Stimulated activated effector memory CD8-positive, alpha-beta T cell treated with anti-CD3 and anti-CD28 coated beads, Interleukin-12 subunit alpha, Interleukin-12 subunit beta, amount 100 ng/mL, for 72 hours (primary cell): ENCODE results near the gene LOXHD1.
A peak's percentile ranks its signal among the peaks of the same experiment; 100 is the strongest.

ENCODE experiments used
- ATAC-seq: fragments of 150-1000 bp; cut with Tn5 transposase; 2 replicates; pipeline ENCODE4 v1.10.0; 2021
- DNase-seq, 2 donors: peaks; one replicate each; pipeline ENCODE4 v3.0.0; 2021 to 2022; ENCODE audit warnings: low spot score in 2 of 2
- H3K27ac Mint-ChIP-seq: one replicate; pipeline ENCODE4 v1.8.0; 2022; ENCODE audit warnings: mild to moderate bottlenecking, mixed read lengths
- H3K36me3 Mint-ChIP-seq: one replicate; pipeline ENCODE4 v1.8.0; 2022; ENCODE audit warnings: mild to moderate bottlenecking, mixed read lengths
- H3K4me1 Mint-ChIP-seq: one replicate; pipeline ENCODE4 v1.8.0; 2022; ENCODE audit warnings: mixed read lengths
- H3K4me3 Mint-ChIP-seq: one replicate; pipeline ENCODE4 v1.8.0; 2022; ENCODE audit warnings: mild to moderate bottlenecking, mixed read lengths
- H3K9me3 Mint-ChIP-seq: one replicate; pipeline ENCODE4 v1.8.0; 2022; ENCODE audit warnings: mixed read lengths

The LOXHD1 gene

DNA sequence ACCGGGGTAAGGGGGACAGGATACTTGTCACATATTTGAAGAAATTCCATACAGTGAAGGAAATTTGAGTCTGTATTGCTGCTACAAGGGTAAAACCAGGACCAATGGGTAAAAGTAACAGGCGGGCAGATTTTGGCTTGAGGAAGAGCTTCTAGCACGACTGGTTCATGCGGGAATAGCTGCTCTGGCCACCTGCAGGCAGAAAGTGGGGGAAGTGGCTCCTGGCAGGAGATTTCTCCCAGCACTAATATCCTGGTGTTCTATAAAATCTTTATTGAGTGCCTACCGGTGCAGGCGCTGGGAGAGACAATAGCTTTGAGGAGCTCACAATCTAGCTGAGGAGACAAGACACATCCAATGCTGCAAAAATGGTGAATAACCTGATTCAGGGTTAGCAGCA, 198.5 kb downstream of the LOXHD1 start:
- DNase-seq = no peak
- ATAC-seq = no peak
- Mint-ChIP-seq H3K36me3 (peaks cover 16% of the 10 kb centered on the region), H3K4me3 (no peak overlapping the region), H3K4me1 (no peaks in the 10 kb centered on the region), H3K9me3 (no peaks in the 10 kb centered on the region), H3K27ac (no peak overlapping the region)

DNA sequence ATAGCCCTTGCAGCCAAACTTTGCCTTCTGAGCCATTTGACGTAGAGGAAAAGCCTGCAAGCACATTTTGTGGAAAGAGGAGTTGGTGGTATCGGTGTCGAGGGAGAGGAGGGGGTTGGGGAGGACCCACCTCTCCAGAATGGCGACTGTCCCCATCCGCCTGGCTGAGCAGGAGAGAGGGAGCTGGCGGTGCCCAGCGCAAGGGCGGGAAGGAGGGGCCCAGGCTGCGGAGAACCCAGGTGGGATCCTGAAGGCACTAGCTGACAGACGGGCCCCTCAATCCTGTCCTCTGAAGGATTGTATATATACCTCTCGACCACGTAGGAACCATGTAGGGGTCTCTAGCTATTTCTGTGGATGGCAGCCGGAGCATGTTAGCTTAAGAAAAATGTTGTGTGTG, 200.3 kb downstream of the LOXHD1 start:
- DNase-seq (no peak), ATAC-seq (no peak)
- H3K27ac Mint-ChIP-seq = no peak overlapping the region
- no peaks in the 10 kb centered on the region for H3K4me1 Mint-ChIP-seq
- H3K4me3 Mint-ChIP-seq = no peak overlapping the region
- peaks cover 16% of the 10 kb centered on the region for H3K36me3 Mint-ChIP-seq
- no peaks in the 10 kb centered on the region for H3K9me3 Mint-ChIP-seq

DNA sequence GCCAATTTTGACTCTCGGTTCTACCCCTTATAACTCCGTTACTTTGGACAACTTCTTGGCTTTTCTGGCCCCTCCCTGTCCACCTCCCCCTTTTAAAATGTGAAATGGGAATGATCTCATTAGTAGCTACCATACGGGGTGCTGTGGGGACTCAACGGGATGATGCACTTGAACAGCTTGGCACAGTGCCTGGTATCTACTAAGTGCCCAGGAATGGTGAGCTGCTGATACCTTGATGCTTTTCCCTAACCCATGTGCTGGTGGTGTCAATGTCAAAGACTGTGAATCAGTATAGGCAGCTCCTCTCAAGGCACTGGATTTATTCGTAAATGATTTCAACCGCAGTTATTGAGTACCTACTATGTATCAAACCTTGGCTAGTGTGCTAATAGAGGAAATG, 204.2 kb downstream of the LOXHD1 start:
- Mint-ChIP-seq H3K36me3 (peaks cover 16% of the 10 kb centered on the region), H3K9me3 (no peaks in the 10 kb centered on the region), H3K27ac (no peak overlapping the region), H3K4me3 (no peak overlapping the region), H3K4me1 (peaks cover 6% of the 10 kb centered on the region)
- ATAC-seq (no peak), DNase-seq (no peak)

DNA sequence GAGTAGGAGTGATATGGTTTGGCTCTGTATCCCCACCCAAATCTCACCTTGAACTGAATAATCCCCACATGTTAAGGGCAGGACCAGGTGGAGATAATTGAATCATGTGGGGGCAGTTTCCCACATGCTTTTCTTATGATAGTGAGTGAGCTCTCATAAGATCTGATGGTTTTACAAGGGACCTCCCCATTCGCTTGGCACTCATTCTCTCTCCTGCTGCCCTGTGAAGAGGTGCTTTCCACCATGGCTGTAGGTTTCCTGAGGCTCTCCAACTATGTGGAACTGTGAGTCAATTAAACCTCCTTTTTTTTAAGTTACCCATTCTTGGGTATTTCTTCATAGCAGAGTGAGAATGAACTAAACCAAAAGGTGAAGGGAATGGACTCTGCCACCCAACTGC, 207.5 kb downstream of the LOXHD1 start:
- Mint-ChIP-seq H3K27ac (no peak overlapping the region), H3K4me3 (no peak overlapping the region), H3K36me3 (peaks cover 6% of the 10 kb centered on the region), H3K4me1 (peaks cover 10% of the 10 kb centered on the region), H3K9me3 (no peaks in the 10 kb centered on the region)
- ATAC-seq = no peak
- DNase-seq = no peak

DNA sequence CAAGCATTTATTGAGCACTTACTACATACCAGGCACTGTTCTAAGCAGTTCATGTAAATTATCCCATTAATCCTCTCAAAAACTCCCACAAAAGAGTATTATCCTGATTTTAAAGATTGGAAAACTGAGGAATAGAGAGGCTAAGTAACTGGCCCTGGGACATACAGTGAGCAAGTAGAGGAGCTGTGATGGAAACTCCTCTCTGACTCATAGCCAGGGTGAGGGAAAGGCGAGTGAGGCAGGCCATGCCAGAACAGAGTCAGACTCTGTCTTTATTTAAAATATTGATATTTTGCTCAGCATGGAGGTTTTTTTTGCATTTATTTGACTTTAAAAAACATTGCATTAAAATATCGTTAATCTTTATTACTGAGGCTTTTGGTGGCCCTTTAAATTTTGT, 208.0 kb downstream of the LOXHD1 start:
- Mint-ChIP-seq H3K4me1 (peaks cover 10% of the 10 kb centered on the region), H3K36me3 (peaks cover 6% of the 10 kb centered on the region), H3K27ac (no peak overlapping the region), H3K4me3 (no peak overlapping the region), H3K9me3 (no peaks in the 10 kb centered on the region)
- ATAC-seq = no peak
- no peak for DNase-seq

DNA sequence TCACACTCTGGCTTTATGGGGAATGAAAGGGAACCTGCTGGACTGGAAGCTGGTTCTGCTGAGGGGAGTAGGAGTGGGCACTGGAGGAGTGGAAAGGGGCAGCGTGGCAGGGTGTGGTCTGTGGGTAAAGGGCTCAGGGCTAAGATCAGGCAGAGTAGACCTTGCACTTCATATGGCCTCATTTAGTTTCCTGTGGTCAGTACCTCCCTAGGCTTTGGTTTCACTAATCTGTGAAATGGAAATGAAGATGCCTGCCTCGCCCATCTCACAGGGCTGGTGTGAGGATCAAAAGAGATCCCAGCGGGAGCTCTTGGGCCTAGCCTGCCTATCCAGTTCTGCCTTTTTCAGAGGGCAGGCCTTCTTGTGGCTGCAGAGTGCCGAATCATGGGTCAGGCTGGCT, 208.7 kb downstream of the LOXHD1 start:
- DNase-seq (no peak), ATAC-seq (no peak)
- H3K4me3 Mint-ChIP-seq = no peak overlapping the region
- peaks cover 6% of the 10 kb centered on the region for H3K36me3 Mint-ChIP-seq
- H3K27ac Mint-ChIP-seq = no peak overlapping the region
- peaks cover 10% of the 10 kb centered on the region for H3K4me1 Mint-ChIP-seq
- no peaks in the 10 kb centered on the region for H3K9me3 Mint-ChIP-seq

DNA sequence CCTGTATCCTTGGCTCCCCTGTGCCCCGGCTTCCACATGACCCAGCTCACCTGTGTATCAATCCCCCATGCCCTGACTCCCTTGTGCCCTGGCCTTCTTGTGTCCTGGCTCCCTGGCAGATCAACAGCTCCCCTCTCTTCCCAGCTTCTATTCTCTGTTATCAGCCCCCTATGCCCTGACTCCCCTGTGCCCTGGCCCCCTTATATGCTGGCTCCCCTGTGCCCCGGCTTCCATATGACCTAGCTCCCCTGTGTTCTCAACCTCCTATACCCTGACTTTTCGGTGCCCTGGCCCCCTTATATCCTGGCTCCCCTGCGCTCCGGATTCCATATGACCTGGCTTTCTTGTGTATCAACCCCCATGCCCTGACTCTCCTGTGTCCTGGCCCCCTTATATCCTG, 209.2 kb downstream of the LOXHD1 start:
- peaks cover 4% of the 10 kb centered on the region for H3K9me3 Mint-ChIP-seq
- H3K27ac Mint-ChIP-seq = no peak overlapping the region
- H3K36me3 Mint-ChIP-seq = peaks cover 6% of the 10 kb centered on the region
- DNase-seq = no peak
- peak; percentile 13 for ATAC-seq
- H3K4me1 Mint-ChIP-seq = peaks cover 10% of the 10 kb centered on the region
- H3K4me3 Mint-ChIP-seq = no peak overlapping the region

DNA sequence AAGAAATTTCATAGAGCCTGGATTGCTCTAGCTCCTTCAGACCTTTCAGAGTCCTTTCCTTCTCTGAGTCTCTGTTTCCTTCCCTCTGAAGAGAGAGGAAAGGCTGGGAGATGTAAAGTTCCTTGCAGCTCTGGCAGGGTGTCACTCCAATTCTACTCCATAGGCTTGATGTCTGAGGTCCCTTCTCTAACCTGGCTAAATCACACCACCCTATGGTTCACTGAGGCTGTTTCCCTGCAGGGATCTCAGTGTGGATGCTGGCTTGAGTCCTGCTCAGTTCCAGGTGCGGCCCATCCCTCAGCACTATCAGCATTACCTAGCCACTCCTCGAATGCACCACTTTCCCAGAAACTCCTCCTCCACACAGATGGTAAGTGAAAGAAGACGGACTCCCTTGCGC, 209.7 kb downstream of the LOXHD1 start:
- H3K4me3 Mint-ChIP-seq = no peak overlapping the region
- H3K36me3 Mint-ChIP-seq = peaks cover 6% of the 10 kb centered on the region
- DNase-seq (no peak), ATAC-seq (no peak)
- H3K9me3 Mint-ChIP-seq = peaks cover 4% of the 10 kb centered on the region
- H3K27ac Mint-ChIP-seq = no peak overlapping the region
- peaks cover 10% of the 10 kb centered on the region for H3K4me1 Mint-ChIP-seq

DNA sequence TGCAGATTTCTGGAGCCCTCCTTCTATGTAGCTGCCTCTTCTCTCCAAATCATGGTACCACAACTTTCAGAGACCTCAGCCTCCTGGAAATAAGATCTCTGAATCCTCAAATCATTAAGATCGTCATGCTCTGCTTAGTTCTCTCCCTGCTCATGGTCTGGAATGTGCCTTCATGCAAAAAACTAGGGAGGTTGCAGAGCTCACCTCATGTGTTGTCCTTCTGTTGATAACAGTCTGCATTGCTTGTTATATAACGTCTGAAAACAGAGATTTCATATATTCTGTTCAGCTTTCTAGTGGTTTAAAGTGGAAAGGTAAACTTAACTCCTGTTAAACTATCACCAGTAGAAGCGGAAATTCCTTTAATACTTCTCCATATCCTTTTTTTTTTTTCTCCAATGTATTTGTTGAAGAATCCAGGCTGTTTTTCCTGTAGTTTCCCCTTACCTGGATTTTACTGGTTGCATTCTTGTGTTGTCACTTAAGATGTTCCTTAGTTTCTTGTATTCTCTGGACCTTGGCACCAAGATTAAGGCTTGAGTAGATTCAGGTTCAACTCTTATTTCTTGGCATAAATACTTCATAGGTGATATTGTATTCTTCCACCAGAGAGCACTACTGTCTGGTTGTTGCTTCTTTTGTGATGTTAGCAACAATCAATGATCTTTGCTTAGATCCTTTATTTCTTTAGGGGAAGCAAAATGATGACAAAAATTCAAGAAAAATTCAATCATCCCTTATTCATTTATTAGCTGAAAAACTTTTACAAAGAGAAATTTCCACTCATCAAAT, 211.3 kb downstream of the LOXHD1 start:
- DNase-seq (no peak), ATAC-seq (no peak)
- peaks cover 4% of the 10 kb centered on the region for H3K9me3 Mint-ChIP-seq
- H3K4me3 Mint-ChIP-seq = no peak overlapping the region
- H3K4me1 Mint-ChIP-seq = peaks cover 10% of the 10 kb centered on the region
- no peak overlapping the region for H3K27ac Mint-ChIP-seq
- peaks cover 6% of the 10 kb centered on the region for H3K36me3 Mint-ChIP-seq

DNA sequence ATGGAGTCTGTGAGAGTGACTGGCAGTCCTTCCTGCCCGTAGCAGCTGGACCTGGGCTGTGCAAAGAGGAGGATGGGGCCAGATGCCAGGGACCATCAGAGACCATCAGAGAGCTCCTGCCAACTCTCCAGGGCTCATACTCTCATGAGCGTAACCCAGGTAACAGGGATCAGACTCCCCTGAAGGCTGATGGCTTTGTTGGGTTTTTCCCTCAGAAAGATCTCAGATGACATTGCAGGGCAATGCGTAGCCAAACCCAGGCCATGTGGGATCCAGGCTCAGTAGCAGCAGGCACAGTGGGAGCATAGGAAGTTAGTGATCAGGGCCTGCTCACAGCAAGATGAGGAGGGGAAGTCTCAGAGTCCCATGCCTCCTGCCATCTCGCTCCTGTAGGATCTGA, 218.0 kb downstream of the LOXHD1 start:
- H3K4me1 Mint-ChIP-seq = peaks cover 6% of the 10 kb centered on the region
- H3K27ac Mint-ChIP-seq = no peak overlapping the region
- no peak overlapping the region for H3K4me3 Mint-ChIP-seq
- peaks cover 4% of the 10 kb centered on the region for H3K9me3 Mint-ChIP-seq
- no peaks in the 10 kb centered on the region for H3K36me3 Mint-ChIP-seq
- ATAC-seq = peak; percentile 28
- DNase-seq = no peak

DNA sequence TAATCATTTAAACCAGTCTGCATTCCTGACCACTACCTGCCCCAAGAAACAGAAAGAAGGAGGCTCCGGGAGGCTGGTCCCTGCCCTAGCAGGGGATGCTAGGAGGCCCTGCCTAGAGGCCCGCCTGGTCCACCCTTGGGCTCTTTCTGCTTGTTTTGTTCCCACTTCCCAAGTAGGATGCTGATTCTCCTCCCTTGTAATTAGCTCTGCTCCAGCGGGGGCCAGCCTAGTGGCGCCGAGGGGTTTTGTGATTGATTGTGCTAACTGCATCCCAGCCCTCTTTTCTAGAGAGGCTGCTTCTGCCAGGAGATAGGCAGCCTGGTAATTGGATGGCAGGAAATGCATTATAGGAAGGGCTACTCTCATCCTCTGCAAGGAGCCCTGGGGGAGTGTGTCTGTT, 220.0 kb downstream of the LOXHD1 start:
- no peaks in the 10 kb centered on the region for H3K9me3 Mint-ChIP-seq
- H3K36me3 Mint-ChIP-seq = no peaks in the 10 kb centered on the region
- no peak overlapping the region for H3K4me3 Mint-ChIP-seq
- ATAC-seq (no peak), DNase-seq (no peak)
- no peak overlapping the region for H3K27ac Mint-ChIP-seq
- peaks cover 7% of the 10 kb centered on the region for H3K4me1 Mint-ChIP-seq

DNA sequence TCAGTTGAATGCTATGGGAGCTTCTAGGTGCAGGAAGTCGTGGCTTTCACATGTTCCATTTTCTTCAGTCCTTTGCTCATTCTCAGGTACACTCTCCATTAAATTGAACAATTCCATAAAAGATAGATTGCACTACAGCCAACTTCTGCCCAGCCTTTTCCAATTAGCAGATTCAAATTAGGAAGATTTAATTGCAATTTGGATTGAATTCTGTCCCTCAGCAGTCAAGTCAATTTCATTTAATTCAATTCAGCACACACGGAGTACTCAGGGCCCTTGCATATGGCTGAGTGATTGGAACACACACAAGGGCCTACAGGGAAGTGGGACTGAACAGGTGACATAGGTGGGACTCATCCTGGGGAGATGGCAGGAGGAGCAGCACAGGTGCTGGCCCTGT, 220.4 kb downstream of the LOXHD1 start:
- ATAC-seq (no peak), DNase-seq (no peak)
- no peak overlapping the region for H3K27ac Mint-ChIP-seq
- H3K4me1 Mint-ChIP-seq = peaks cover 11% of the 10 kb centered on the region
- no peaks in the 10 kb centered on the region for H3K9me3 Mint-ChIP-seq
- H3K4me3 Mint-ChIP-seq = no peak overlapping the region
- no peaks in the 10 kb centered on the region for H3K36me3 Mint-ChIP-seq

DNA sequence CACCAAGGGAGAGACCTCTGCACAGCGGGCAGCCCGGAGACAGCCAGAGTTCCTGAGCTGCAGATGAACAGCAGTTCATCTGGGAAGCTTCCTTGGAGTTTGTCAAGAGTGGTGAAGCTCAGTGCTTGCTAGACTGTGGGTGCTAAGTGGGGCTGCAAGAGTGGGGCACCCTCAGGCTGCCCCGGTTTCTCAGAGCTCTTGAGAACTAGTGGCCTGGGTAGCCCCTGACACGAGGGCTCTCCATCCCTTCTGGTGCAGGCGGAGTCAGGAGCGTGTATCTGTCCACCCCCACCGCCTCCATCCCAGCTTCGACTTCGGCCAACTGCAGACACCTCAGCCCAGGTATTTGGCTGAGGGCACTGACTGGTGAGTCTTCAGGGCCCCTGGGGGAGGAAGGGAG, 222.0 kb downstream of the LOXHD1 start:
- no peaks in the 10 kb centered on the region for H3K9me3 Mint-ChIP-seq
- no peaks in the 10 kb centered on the region for H3K36me3 Mint-ChIP-seq
- no peak overlapping the region for H3K4me3 Mint-ChIP-seq
- ATAC-seq = no peak
- DNase-seq = no peak
- no peak overlapping the region for H3K27ac Mint-ChIP-seq
- H3K4me1 Mint-ChIP-seq = peaks cover 11% of the 10 kb centered on the region

DNA sequence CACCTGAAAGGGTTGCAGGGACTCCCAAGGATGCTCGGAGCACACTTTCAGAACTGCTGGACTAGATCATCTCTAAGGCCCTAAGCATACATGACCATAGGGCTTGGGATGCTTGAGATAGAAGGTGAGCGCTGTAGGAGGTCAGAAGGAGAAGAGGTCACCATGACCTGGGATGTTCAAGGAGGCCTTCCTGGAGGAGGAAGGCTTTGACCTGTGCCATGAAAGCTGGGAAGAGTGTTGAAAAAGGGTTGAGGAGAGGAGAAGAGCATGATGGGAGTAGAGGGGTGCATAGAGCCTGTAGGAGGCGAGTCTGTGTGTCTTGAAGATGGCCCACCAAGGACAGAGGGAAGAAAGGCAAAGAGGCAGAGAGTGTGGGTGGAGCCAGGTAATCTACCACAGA, 222.4 kb downstream of the LOXHD1 start:
- H3K27ac Mint-ChIP-seq = no peak overlapping the region

DNA sequence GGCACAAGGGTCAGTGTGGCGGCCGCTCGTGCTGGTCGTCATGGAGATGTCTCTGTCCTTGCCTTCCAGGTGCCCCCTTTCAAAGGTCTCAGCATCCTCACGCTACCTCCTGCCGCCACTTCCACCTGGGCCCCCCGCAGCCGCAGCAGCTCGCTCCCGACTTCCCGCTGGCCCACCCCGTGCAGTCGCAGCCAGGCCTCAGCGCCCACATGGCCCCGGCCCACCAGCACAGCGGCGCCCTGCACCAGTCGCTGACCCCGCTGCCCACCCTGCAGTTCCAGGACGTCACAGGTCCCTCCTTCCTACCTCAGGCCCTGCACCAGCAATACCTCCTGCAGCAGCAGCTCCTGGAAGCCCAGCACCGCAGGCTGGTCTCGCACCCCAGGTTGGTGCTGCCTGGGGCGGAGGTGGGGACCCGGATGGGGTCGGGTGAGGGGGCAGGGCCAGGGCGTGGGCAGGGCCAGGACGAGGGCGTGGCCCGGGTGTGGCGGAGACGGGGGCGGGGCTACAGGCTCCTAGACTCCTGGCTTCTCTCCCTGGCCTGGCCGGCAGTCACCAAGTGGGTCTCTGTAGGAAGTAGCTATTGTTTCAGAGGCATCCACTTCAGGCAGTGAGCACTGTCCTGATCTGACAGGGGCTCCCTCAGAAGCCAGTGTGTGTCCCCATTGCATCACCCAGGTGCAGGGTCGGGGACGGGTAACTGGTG, 223.7 kb downstream of the LOXHD1 start:
- Mint-ChIP-seq H3K4me3 (no peak overlapping the region), H3K27ac (no peak overlapping the region), H3K9me3 (no peaks in the 10 kb centered on the region), H3K36me3 (no peaks in the 10 kb centered on the region), H3K4me1 (peaks cover 11% of the 10 kb centered on the region)
- DNase-seq (no peak), ATAC-seq (no peak)

More for the DNA sequence above, 222.4 kb downstream of the LOXHD1 start:
- no peak for DNase-seq
- Mint-ChIP-seq H3K36me3 (no peaks in the 10 kb centered on the region), H3K4me3 (no peak overlapping the region), H3K4me1 (peaks cover 11% of the 10 kb centered on the region), H3K9me3 (no peaks in the 10 kb centered on the region)
- no peak for ATAC-seq

DNA sequence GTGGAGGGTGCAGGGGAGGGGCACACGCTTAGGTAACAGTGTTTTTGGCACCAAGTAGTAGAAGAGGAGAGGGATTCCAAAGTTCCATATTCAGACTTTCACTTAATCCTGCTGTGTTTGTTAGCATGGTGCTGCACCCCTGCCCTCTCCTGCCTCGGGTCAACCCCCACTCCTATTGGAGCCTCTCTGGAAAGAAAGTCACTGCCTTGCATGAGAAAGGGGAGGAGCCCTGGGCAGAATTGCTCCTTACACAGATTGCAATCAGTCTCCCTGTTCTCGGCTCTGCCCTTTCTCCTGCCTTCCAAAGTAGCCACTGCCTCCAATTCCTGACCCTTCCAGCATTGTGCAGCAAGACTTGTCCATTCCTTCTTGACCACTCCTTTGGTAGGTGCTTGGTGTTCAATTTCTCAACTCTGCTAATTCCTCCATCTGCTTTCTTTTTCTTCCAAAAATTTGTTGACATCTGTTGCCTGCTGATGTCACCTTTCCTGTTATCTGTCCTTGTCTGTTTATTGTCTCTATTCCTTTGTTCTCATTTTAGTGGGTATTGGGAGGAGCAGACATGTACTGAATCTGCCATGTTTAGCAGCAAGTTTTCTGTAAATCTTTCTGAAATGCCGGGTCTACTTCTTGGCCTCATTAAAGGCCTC, 225.4 kb downstream of the LOXHD1 start:
- no peak overlapping the region for H3K27ac Mint-ChIP-seq
- no peak for DNase-seq
- no peaks in the 10 kb centered on the region for H3K9me3 Mint-ChIP-seq
- no peak for ATAC-seq
- H3K4me1 Mint-ChIP-seq = peaks cover 11% of the 10 kb centered on the region
- H3K4me3 Mint-ChIP-seq = no peak overlapping the region
- H3K36me3 Mint-ChIP-seq = no peaks in the 10 kb centered on the region
